ENCODE results near the gene GFOD2. TPM values are rescaled to one million over a fixed set of nuclear protein-coding genes. Genes with fewer than 3 reads are reported as not detected.

GFOD2 gene
- total RNA-seq, 1 donor from 2014 or later: 32.4 TPM

DNA sequence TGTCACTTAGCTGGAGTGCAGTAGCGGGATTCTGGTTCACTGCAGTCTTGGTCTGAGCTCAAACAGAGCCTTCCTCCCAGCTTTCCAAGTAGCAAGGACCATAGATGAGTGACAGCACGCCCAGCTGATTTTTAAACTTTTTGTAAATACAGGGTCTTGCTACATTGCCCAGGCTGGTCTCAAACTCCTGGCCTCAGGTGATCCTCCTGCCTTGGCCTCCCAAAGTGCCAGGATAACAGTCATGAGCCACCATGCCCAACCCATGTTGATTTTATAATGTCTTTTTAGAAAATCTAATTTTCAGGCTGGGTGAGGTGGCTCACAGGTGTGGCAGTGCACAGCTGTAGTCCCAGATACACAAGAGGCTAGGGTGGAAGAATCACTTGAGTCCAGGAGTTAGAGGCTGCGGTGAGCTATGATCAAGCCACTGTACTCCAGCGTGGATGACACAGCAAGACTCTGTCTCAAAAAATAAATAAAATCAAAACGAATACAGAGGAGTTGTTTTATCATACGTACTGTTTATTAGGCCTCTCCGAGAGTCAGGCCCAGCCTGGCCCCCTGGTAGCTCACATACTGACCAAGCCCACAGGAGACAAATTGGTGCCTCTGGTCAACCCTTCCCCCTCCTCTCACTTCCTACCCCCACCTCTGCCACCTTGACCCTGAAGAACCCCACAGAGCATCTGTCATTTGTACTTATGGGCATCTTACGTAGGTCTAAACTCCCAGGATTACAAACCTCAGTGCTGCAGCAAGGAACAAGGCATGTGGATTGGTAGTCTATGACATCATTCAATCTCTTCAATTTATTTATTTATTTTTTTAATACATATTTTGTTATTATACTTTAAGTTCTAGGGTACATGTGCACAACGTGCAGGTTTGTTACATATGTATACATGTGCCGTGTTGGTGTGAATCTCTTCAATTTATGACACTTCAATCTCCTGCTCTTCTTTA, 38.9 kb downstream of the GFOD2 start:
- H3K9ac ChIP-seq (ENCODE audit: low read length): no peak overlapping the region
- no peak overlapping the region for H3K4me3 ChIP-seq (ENCODE audit: insufficient read depth, low read depth, low read length)
- TF ChIP-seq, protein P1, sequence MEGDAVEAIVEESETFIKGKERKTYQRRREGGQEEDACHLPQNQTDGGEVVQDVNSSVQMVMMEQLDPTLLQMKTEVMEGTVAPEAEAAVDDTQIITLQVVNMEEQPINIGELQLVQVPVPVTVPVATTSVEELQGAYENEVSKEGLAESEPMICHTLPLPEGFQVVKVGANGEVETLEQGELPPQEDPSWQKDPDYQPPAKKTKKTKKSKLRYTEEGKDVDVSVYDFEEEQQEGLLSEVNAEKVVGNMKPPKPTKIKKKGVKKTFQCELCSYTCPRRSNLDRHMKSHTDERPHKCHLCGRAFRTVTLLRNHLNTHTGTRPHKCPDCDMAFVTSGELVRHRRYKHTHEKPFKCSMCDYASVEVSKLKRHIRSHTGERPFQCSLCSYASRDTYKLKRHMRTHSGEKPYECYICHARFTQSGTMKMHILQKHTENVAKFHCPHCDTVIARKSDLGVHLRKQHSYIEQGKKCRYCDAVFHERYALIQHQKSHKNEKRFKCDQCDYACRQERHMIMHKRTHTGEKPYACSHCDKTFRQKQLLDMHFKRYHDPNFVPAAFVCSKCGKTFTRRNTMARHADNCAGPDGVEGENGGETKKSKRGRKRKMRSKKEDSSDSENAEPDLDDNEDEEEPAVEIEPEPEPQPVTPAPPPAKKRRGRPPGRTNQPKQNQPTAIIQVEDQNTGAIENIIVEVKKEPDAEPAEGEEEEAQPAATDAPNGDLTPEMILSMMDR (IDR thresholded peaks at IDR 0.05; ENCODE audit: insufficient read depth, low read depth, low read length): no peak
- no peak for TF ChIP-seq EZH2 (IDR thresholded peaks at IDR 0.05; ENCODE audit: insufficient read depth, low read length)
- Mint-ChIP-seq H3K4me1 (ENCODE audit: low read depth, unreplicated experiment) (no peaks in the 10 kb centered on the region), H3K9me3 (ENCODE audit: unreplicated experiment) (no peaks in the 10 kb centered on the region), H3K27me3 (ENCODE audit: low read depth, unreplicated experiment) (no peaks in the 10 kb centered on the region), H3K36me3 (ENCODE audit: low read depth, unreplicated experiment) (peaks cover 23% of the 10 kb centered on the region), H3K4me3 (ENCODE audit: unreplicated experiment) (no peak overlapping the region), H3K27ac (ENCODE audit: unreplicated experiment) (peak overlapping the region; percentile 69)
- no peak overlapping the region for H3K4me2 ChIP-seq (ENCODE audit: low read length)
- H3K27me3 ChIP-seq (ENCODE audit: insufficient read depth, low read length): no peaks in the 10 kb centered on the region
- no peaks in the 10 kb centered on the region for H3K4me1 ChIP-seq (ENCODE audit: insufficient read depth, low read length)
- H3K9me3 ChIP-seq (ENCODE audit: insufficient read depth, low read depth, low read length): no peaks in the 10 kb centered on the region
- H3K27ac ChIP-seq (ENCODE audit: low read depth, low read length): no peak overlapping the region
- DNase-seq (ENCODE audit: low read depth) (no peak), FAIRE-seq (no peak)
- H3K36me3 ChIP-seq (ENCODE audit: insufficient read depth, low read length): peaks cover 7% of the 10 kb centered on the region
- no peak overlapping the region for H2AFZ ChIP-seq (ENCODE audit: low read depth, low read length)
- peaks cover 8% of the 10 kb centered on the region for H4K20me1 ChIP-seq (ENCODE audit: insufficient read depth, low read length)
- no peaks in the 10 kb centered on the region for H3K79me2 ChIP-seq (ENCODE audit: insufficient read depth, low read length)

DNA sequence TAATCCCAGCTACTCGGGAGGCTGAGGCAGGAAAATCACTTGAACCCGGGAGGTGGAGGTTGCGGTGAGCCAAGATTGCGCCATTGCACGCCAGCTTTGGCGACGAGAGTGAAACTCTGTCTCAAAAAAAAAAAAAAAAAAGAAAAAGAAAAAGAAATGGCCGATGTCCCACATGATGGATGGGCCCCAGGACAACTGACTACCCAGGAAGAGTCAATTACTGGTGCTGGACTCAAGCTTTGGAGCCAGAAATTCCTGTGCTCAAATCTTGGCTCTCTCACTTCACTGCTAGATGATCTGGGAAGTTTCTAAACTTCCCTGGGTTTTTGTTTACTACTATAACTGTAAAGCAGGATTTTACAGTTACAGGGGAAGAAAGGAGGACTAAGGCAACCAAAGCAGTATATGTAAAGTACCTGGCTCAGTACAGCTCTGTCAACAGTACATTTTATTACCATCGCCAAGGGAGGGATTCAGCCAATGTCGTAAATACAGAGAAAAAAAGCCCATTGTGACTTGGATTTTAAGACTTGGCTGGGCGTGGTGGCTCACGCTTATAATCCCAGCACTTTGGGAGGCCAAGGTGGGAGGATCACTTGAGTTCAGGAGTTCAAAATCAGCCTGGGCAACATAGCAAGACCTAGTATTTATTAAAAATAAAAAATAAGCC, 40.6 kb downstream of the GFOD2 start:
- Mint-ChIP-seq H3K4me3 (ENCODE audit: unreplicated experiment) (no peak overlapping the region), H3K27ac (ENCODE audit: unreplicated experiment) (no peak overlapping the region), H3K36me3 (ENCODE audit: low read depth, unreplicated experiment) (peaks cover 19% of the 10 kb centered on the region), H3K4me1 (ENCODE audit: low read depth, unreplicated experiment) (no peaks in the 10 kb centered on the region), H3K27me3 (ENCODE audit: low read depth, unreplicated experiment) (no peaks in the 10 kb centered on the region), H3K9me3 (ENCODE audit: unreplicated experiment) (no peaks in the 10 kb centered on the region)
- Histone ChIP-seq H3K27ac (ENCODE audit: low read depth, low read length) (no peak overlapping the region), H3K4me2 (ENCODE audit: low read length) (no peak overlapping the region), H3K4me1 (ENCODE audit: insufficient read depth, low read length) (peaks cover 1% of the 10 kb centered on the region), H3K4me3 (ENCODE audit: insufficient read depth, low read depth, low read length) (no peak overlapping the region), H2AFZ (ENCODE audit: low read depth, low read length) (no peak overlapping the region), H4K20me1 (ENCODE audit: insufficient read depth, low read length) (peaks cover 8% of the 10 kb centered on the region), H3K36me3 (ENCODE audit: insufficient read depth, low read length) (peaks cover 2% of the 10 kb centered on the region), H3K9me3 (ENCODE audit: insufficient read depth, low read depth, low read length) (no peaks in the 10 kb centered on the region), H3K9ac (ENCODE audit: low read length) (no peak overlapping the region), H3K79me2 (ENCODE audit: insufficient read depth, low read length) (no peaks in the 10 kb centered on the region), H3K27me3 (ENCODE audit: insufficient read depth, low read length) (no peaks in the 10 kb centered on the region)
- no peak for FAIRE-seq
- no peak for DNase-seq (ENCODE audit: low read depth)
- TF ChIP-seq, protein P1 (IDR thresholded peaks at IDR 0.05; ENCODE audit: insufficient read depth, low read depth, low read length): no peak
- TF ChIP-seq EZH2 (IDR thresholded peaks at IDR 0.05; ENCODE audit: insufficient read depth, low read length): no peak

Data from astrocyte (in vitro differentiated cells and primary cell).